GM19240 (cell line): ENCODE results near the gene PEG3.

Source experiments
- DNase-seq: peaks from one replicate; pipeline ENCODE4 v3.0.0; 2011; ENCODE audit warnings: low spot score; ENCODE audit not compliant: insufficient read length

PEG3 gene

GRCh38 chr19:56839652-56840450 is 675 bp downstream of the PEG3 start:
- no peak for DNase-seq

- no peak for DNase-seq
Measured at GRCh38 chr19:56838909-56839651, 1.4 kb downstream of the PEG3 start.

GRCh38 chr19:56838024-56838908 is 2.3 kb downstream of the PEG3 start:
- no peak for DNase-seq

GRCh38 chr19:56837492-56838023 is 3.0 kb downstream of the PEG3 start:
- no peak for DNase-seq

GRCh38 chr19:56837004-56837403 is 3.5 kb downstream of the PEG3 start:
- no peak for DNase-seq

GRCh38 chr19:56836059-56836458 is 4.5 kb downstream of the PEG3 start:
- no peak for DNase-seq

GRCh38 chr19:56835401-56835800 is 5.1 kb downstream of the PEG3 start:
- DNase-seq: no peak

- DNase-seq: no peak
Measured at GRCh38 chr19:56834564-56835375, 5.8 kb downstream of the PEG3 start.

- no peak for DNase-seq
Measured at GRCh38 chr19:56832352-56832928, 8.1 kb downstream of the PEG3 start.

GRCh38 chr19:56831255-56831654 is 9.3 kb downstream of the PEG3 start:
- DNase-seq: no peak

- DNase-seq: no peak
Measured at GRCh38 chr19:56829596-56829995, 10.9 kb downstream of the PEG3 start.

GRCh38 chr19:56827708-56828107 is 12.8 kb downstream of the PEG3 start:
- no peak for DNase-seq

- no peak for DNase-seq
Measured at GRCh38 chr19:56823956-56824355, 16.6 kb downstream of the PEG3 start.

- no peak for DNase-seq
Measured at GRCh38 chr19:56823417-56823816, 17.1 kb downstream of the PEG3 start.

- no peak for DNase-seq
Measured at GRCh38 chr19:56822755-56823154, 17.8 kb downstream of the PEG3 start.

GRCh38 chr19:56821675-56822074 is 18.9 kb downstream of the PEG3 start:
- DNase-seq: no peak

GRCh38 chr19:56821209-56821608 is 19.3 kb downstream of the PEG3 start:
- DNase-seq: no peak

GRCh38 chr19:56819166-56819565 is 21.4 kb downstream of the PEG3 start:
- no peak for DNase-seq

GRCh38 chr19:56814656-56815055 is 25.9 kb downstream of the PEG3 start:
- DNase-seq: no peak

- no peak for DNase-seq
Measured at GRCh38 chr19:56813531-56813930, 27.0 kb downstream of the PEG3 start.
